ENCODE data around the gene ITGA8.
"Not testable (repeated sequence)": the region's sequence is repeated elsewhere in the genome, so short reads cannot be mapped to it uniquely, and the experiment has no call there.

Gene ITGA8

GRCh38 chr10:15719899-15720634 lies at the start of gene ITGA8:
Gene ITGA8, minus strand, starts transcription at chr10:15719922. Its CDS starts 151 bp downstream, at chr10:15719771.
- DNase-seq = no peak

GRCh38 chr10:15764892-15765454 lies 45.3 kb upstream of the ITGA8 start:
- no peak for DNase-seq

GRCh38 chr10:15763006-15763405 lies 43.3 kb upstream of the ITGA8 start:
- no peak for DNase-seq

- DNase-seq = not testable (repeated sequence)
Measured at GRCh38 chr10:15762239-15762638, 42.5 kb upstream of the ITGA8 start.

- not testable (repeated sequence) for DNase-seq
Measured at GRCh38 chr10:15761224-15761623, 41.5 kb upstream of the ITGA8 start.

- DNase-seq = no peak
Measured at GRCh38 chr10:15760681-15761080, 41.0 kb upstream of the ITGA8 start.

- DNase-seq = no peak
Measured at GRCh38 chr10:15759265-15759664, 39.5 kb upstream of the ITGA8 start.

- no peak for DNase-seq
Measured at GRCh38 chr10:15758618-15759017, 38.9 kb upstream of the ITGA8 start.

- no peak for DNase-seq
Measured at GRCh38 chr10:15754937-15755336, 35.2 kb upstream of the ITGA8 start.

- DNase-seq = no peak
Measured at GRCh38 chr10:15751046-15751445, 31.3 kb upstream of the ITGA8 start.

GRCh38 chr10:15748126-15748525 lies 28.4 kb upstream of the ITGA8 start:
- DNase-seq = no peak

- no peak for DNase-seq
Measured at GRCh38 chr10:15747632-15748031, 27.9 kb upstream of the ITGA8 start.

- DNase-seq = no peak
Measured at GRCh38 chr10:15745751-15746150, 26.0 kb upstream of the ITGA8 start.

- DNase-seq = peak; percentile 17
Measured at GRCh38 chr10:15744217-15744865, 24.6 kb upstream of the ITGA8 start.

- DNase-seq = no peak
Measured at GRCh38 chr10:15743443-15743842, 23.7 kb upstream of the ITGA8 start.

GRCh38 chr10:15742836-15743235 lies 23.1 kb upstream of the ITGA8 start:
- DNase-seq = no peak

- no peak for DNase-seq
Measured at GRCh38 chr10:15742102-15742501, 22.4 kb upstream of the ITGA8 start.

- no peak for DNase-seq
Measured at GRCh38 chr10:15741581-15741980, 21.9 kb upstream of the ITGA8 start.

- no peak for DNase-seq
Measured at GRCh38 chr10:15740261-15740660, 20.5 kb upstream of the ITGA8 start.

GRCh38 chr10:15739254-15739970 lies 19.7 kb upstream of the ITGA8 start:
- no peak for DNase-seq

- no peak for DNase-seq
Measured at GRCh38 chr10:15738270-15738925, 18.7 kb upstream of the ITGA8 start.

GRCh38 chr10:15737656-15738055 lies 17.9 kb upstream of the ITGA8 start:
- DNase-seq = no peak

GRCh38 chr10:15735763-15736162 lies 16.0 kb upstream of the ITGA8 start:
- no peak for DNase-seq

Data from stimulated activated CD4-positive, alpha-beta T cell treated with anti-CD3 and anti-CD28 coated beads, Interleukin-4, amount 100 ng/mL, for 1 hour (primary cell).